Fibroblast of lung (primary cell): ENCODE measurements around the gene ENTPD3. TPM values are rescaled to one million over a fixed set of nuclear protein-coding genes. Genes with fewer than 3 reads are reported as not detected.

Experiments used
- DNase-seq, 2 donors: peaks; one replicate each; pipeline versions ENCODE4 v3.0.0 to v3.0.0-alpha.2; 2010; ENCODE audit warnings: low read depth in 2 of 2
- H2AFZ ChIP-seq: 2 replicates; pipeline ENCODE4 v1.5.1; 2012; ENCODE audit warnings: low read length, control low read depth, inconsistent platforms
- H3K27ac ChIP-seq: 2 replicates; pipeline ENCODE4 v1.5.1; 2011; ENCODE audit warnings: low read length, control low read depth; ENCODE audit not compliant: insufficient read depth
- H3K27me3 ChIP-seq: 2 replicates; pipeline ENCODE4 v1.5.1; 2011; ENCODE audit warnings: mild to moderate bottlenecking, low read length; ENCODE audit not compliant: control insufficient read depth, insufficient read depth
- H3K36me3 ChIP-seq: 2 replicates; pipeline ENCODE4 v1.5.1; 2011; ENCODE audit warnings: low read length; ENCODE audit not compliant: control insufficient read depth, insufficient read depth
- H3K4me1 ChIP-seq: 2 replicates; pipeline ENCODE4 v1.5.1; 2011; ENCODE audit warnings: low read length; ENCODE audit not compliant: control insufficient read depth, insufficient read depth; ENCODE audit errors: extremely low read depth
- H3K4me2 ChIP-seq: 2 replicates; pipeline ENCODE4 v1.5.1; 2011; ENCODE audit warnings: low read length, control low read depth; ENCODE audit not compliant: insufficient read depth; ENCODE audit errors: extremely low read depth
- H3K4me3 ChIP-seq, 4 experiments: fragments of 200-600 bp in 1 of 4; sonication (generic) in 1 of 4; replicated peaks in 1 of 4; 2 replicates each; pipeline ENCODE4 v1.5.1; 2011 to 2016; ENCODE audit warnings: low read length in 4 of 4, low read depth in 3 of 4, mild to moderate bottlenecking in 3 of 4, control low read depth in 2 of 4, inconsistent platforms in 1 of 4, mixed read lengths in 1 of 4; ENCODE audit not compliant: insufficient read depth in 1 of 4; ENCODE audit errors: control extremely low read depth in 1 of 4
- H3K79me2 ChIP-seq: 2 replicates; pipeline ENCODE4 v1.5.1; 2012; ENCODE audit warnings: mild to moderate bottlenecking, low read length, inconsistent platforms; ENCODE audit not compliant: control insufficient read depth, insufficient read depth
- H3K9ac ChIP-seq: 2 replicates; pipeline ENCODE4 v1.5.1; 2011; ENCODE audit warnings: mild to moderate bottlenecking, low read length, control low read depth; ENCODE audit not compliant: insufficient read depth
- H3K9me3 ChIP-seq: 2 replicates; pipeline ENCODE4 v1.5.1; 2012; ENCODE audit warnings: low read depth, low read length; ENCODE audit not compliant: control insufficient read depth, insufficient read depth
- H4K20me1 ChIP-seq: 2 replicates; pipeline ENCODE4 v1.5.1; 2011; ENCODE audit warnings: low read length; ENCODE audit not compliant: control insufficient read depth, insufficient read depth; ENCODE audit errors: extremely low read depth
- CTCF ChIP-seq, 2 donors: IDR thresholded peaks in 1 of 2; conservative IDR thresholded peaks in 1 of 2; 1 replicate in 1 of 2; 2 replicates in 1 of 2; pipeline ENCODE4 v1.5.1; 2011 to 2012; ENCODE audit warnings: low read length in 2 of 2, control low read depth in 1 of 2, inconsistent platforms in 1 of 2, low read depth in 1 of 2, mild to moderate bottlenecking in 1 of 2
- EZH2 ChIP-seq: IDR thresholded peaks from 2 replicates; pipeline ENCODE4 v1.5.1; 2012; ENCODE audit warnings: low read length, control low read depth, mild to moderate bottlenecking; ENCODE audit errors: missing control alignments
- polyA minus RNA-seq: library from RNA; depleted of rRNA, polyadenylated mRNA; stranded (reverse); fragments of >200 nt; gene quantifications from 2 replicates; pipeline ENCODE4 v1.2.3, GENCODE V29; 2011; ENCODE audit warnings: low replicate concordance
- polyA plus RNA-seq, 2 donors: library from polyadenylated mRNA; depleted of rRNA in 1 of 2; stranded (reverse) in 1 of 2; unstranded in 1 of 2; fragments of >200 nt; gene quantifications; 2 replicates each; pipeline ENCODE4 v1.2.1, GENCODE V29; 2011 to 2012; ENCODE audit warnings: missing spikeins in 1 of 2
- total RNA-seq: library from RNA; depleted of rRNA; stranded (reverse); fragments of >200 nt; gene quantifications from 2 replicates; pipeline ENCODE4 v1.2.1, GENCODE V29; 2014

ENTPD3 gene
- under 0.01 TPM in 1 of 2 replicates, not detected in the other for total RNA-seq
- 0.05 TPM in 1 of 2 replicates, not detected in the other for polyA plus RNA-seq
- polyA plus RNA-seq (2012): not detected in 2 replicates
- polyA minus RNA-seq: not detected in 2 replicates

GRCh38 chr3:40387001-40387894 lies at the start of gene ENTPD3:
ENTPD3 (plus strand) TSS chr3:40387184; CDS start chr3:40388058, 874 bp downstream.
- TF ChIP-seq EZH2 (no peak), CTCF (conservative IDR thresholded peaks at IDR 0.05 in 1 of 2, IDR thresholded peaks at IDR 0.05 in 1 of 2; ENCODE audit: low read depth in 1 of 2, low read length in 2 of 2) (no peak)
- H3K27ac ChIP-seq: no peak within 1 kb of the TSS
- H3K9me3 ChIP-seq: no peaks in the 10 kb centered on the region
- H3K36me3 ChIP-seq: no peaks in the 10 kb centered on the region
- peak in 1 of 2 donors; percentile 6 for DNase-seq
- peak within 1 kb of the TSS; percentile 63 for H3K4me2 ChIP-seq
- no peaks in the 10 kb centered on the region for H3K4me1 ChIP-seq
- peak within 1 kb of the TSS in 2 of 4 experiments; percentile 28 to 45 for H3K4me3 ChIP-seq
- H4K20me1 ChIP-seq: peaks cover 2% of the 10 kb centered on the region
- no peaks in the 10 kb centered on the region for H3K79me2 ChIP-seq
- no peak within 1 kb of the TSS for H2AFZ ChIP-seq
- H3K9ac ChIP-seq: no peak within 1 kb of the TSS
- H3K27me3 ChIP-seq: peaks cover 6% of the 10 kb centered on the region

- no peak overlapping the region for H3K4me2 ChIP-seq
- no peaks in the 10 kb centered on the region for H3K79me2 ChIP-seq
- TF ChIP-seq CTCF (conservative IDR thresholded peaks at IDR 0.05 in 1 of 2, IDR thresholded peaks at IDR 0.05 in 1 of 2; ENCODE audit: low read depth in 1 of 2, low read length in 2 of 2) (no peak), EZH2 (no peak)
- no peaks in the 10 kb centered on the region for H3K36me3 ChIP-seq
- no peak overlapping the region for H3K9ac ChIP-seq
- H3K9me3 ChIP-seq: no peaks in the 10 kb centered on the region
- no peaks in the 10 kb centered on the region for H3K27me3 ChIP-seq
- no peak for DNase-seq
- no peak overlapping the region for H2AFZ ChIP-seq
- H4K20me1 ChIP-seq: no peaks in the 10 kb centered on the region
- no peak overlapping the region for H3K27ac ChIP-seq
- no peaks in the 10 kb centered on the region for H3K4me1 ChIP-seq
- H3K4me3 ChIP-seq: no peak overlapping the region
These were observed 47.1 kb upstream of the ENTPD3 start for GRCh38 chr3:40339871-40340270.

GRCh38 chr3:40340541-40341170 lies 46.3 kb upstream of the ENTPD3 start:
- no peak for DNase-seq
- no peak overlapping the region for H3K27ac ChIP-seq
- no peak overlapping the region for H2AFZ ChIP-seq
- H3K4me1 ChIP-seq: no peaks in the 10 kb centered on the region
- no peaks in the 10 kb centered on the region for H3K9me3 ChIP-seq
- H3K27me3 ChIP-seq: no peaks in the 10 kb centered on the region
- no peaks in the 10 kb centered on the region for H4K20me1 ChIP-seq
- H3K36me3 ChIP-seq: no peaks in the 10 kb centered on the region
- TF ChIP-seq EZH2 (no peak), CTCF (conservative IDR thresholded peaks at IDR 0.05 in 1 of 2, IDR thresholded peaks at IDR 0.05 in 1 of 2; ENCODE audit: low read depth in 1 of 2, low read length in 2 of 2) (no peak)
- H3K4me3 ChIP-seq: no peak overlapping the region
- no peak overlapping the region for H3K4me2 ChIP-seq
- no peaks in the 10 kb centered on the region for H3K79me2 ChIP-seq
- no peak overlapping the region for H3K9ac ChIP-seq
